Measurements from ENCODE around the gene SERTAD1. TPM values are rescaled to one million over a fixed set of nuclear protein-coding genes. Genes with fewer than 3 reads are reported as not detected.
"Not testable (repeated sequence)": the region's sequence is repeated elsewhere in the genome, so short reads cannot be mapped to it uniquely, and the experiment has no call there.

Gene SERTAD1
- total RNA-seq, 1 donor from 2014 or later, result 3.2 TPM

DNA sequence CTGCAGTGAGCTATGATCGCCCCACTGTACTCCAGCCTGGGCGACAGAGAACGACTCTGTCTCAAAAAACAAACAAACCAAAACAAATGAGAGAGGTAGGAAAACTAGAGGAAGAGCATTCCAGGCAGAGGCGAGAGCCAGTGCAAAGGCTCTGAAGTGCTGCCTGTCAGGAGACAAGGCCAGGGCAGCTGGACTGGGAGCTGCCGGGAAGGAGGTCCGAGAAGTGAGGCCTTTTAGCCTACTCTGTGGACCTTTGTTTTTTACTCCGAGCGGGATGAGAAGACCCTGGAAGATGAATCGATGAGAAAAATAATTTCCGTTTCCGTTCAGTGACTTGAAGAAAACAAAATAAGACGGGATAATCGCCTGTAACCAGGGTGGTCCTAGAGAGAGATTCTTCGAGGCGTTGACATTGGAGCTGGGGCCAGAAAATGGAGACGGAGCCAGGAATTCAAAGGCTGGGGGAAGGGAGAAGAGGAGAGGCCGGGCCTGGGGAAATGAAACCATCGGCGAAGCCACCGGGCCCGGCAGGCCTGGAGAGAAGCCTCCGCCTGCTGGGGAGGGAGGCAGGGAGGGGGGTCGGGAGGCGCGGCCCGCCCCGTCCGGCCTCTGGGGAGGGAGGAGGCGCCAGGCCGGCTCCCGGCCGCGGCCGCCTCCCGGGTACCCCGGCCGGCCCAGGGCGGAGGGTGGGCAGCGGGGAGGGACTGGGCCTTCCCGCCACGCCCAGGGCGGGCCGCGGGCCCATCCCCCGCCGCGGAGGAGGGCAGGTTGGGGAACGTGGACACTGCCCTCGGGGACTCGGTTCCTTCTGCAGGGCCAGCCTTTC is 7.8 kb upstream of the SERTAD1 start:
- TF ChIP-seq CTCF (conservative IDR thresholded peaks at IDR 0.05), result no peak
- peak; percentile 50 for DNase-seq (ENCODE audit: low read depth, low spot score)
- Mint-ChIP-seq H3K27ac (ENCODE audit: unreplicated experiment) (peak overlapping the region; percentile 99), H3K27me3 (ENCODE audit: low read depth) (no peaks in the 10 kb centered on the region), H3K36me3 (ENCODE audit: low read depth) (no peaks in the 10 kb centered on the region), H3K4me1 (peaks cover 12% of the 10 kb centered on the region), H3K9me3 (no peaks in the 10 kb centered on the region), H3K4me3 (peak overlapping the region; percentile 87)

- H3K36me3 Mint-ChIP-seq (ENCODE audit: low read depth); H3K27me3 Mint-ChIP-seq (ENCODE audit: low read depth); H3K9me3 Mint-ChIP-seq; DNase-seq (ENCODE audit: low read depth, low spot score): not testable (repeated sequence)
- Mint-ChIP-seq H3K27ac (ENCODE audit: unreplicated experiment) (peak overlapping the region; percentile 62), H3K4me1 (peaks cover 12% of the 10 kb centered on the region), H3K4me3 (peak overlapping the region; percentile 87)
Measured at GRCh38 chr19:40432760-40433159, 7.0 kb upstream of the SERTAD1 start.

- DNase-seq (ENCODE audit: low read depth, low spot score), result no peak
- peak overlapping the region; percentile 61 for H3K4me3 Mint-ChIP-seq
- H3K4me1 Mint-ChIP-seq, result peaks cover 12% of the 10 kb centered on the region
- no peak for TF ChIP-seq CTCF (conservative IDR thresholded peaks at IDR 0.05)
- H3K36me3 Mint-ChIP-seq (ENCODE audit: low read depth), result no peaks in the 10 kb centered on the region
- no peaks in the 10 kb centered on the region for H3K27me3 Mint-ChIP-seq (ENCODE audit: low read depth)
- no peaks in the 10 kb centered on the region for H3K9me3 Mint-ChIP-seq
- H3K27ac Mint-ChIP-seq (ENCODE audit: unreplicated experiment), result no peak overlapping the region
Measured at GRCh38 chr19:40431698-40432097, 5.9 kb upstream of the SERTAD1 start.

- not testable (repeated sequence) for H3K4me3 Mint-ChIP-seq; H3K36me3 Mint-ChIP-seq (ENCODE audit: low read depth); H3K27me3 Mint-ChIP-seq (ENCODE audit: low read depth); DNase-seq (ENCODE audit: low read depth, low spot score); H3K27ac Mint-ChIP-seq (ENCODE audit: unreplicated experiment); H3K9me3 Mint-ChIP-seq
- peaks cover 21% of the 10 kb centered on the region for H3K4me1 Mint-ChIP-seq
Measured at GRCh38 chr19:40430242-40430641, 4.5 kb upstream of the SERTAD1 start.

GRCh38 chr19:40428197-40428596 is 2.4 kb upstream of the SERTAD1 start:
- peaks cover 23% of the 10 kb centered on the region for H3K4me1 Mint-ChIP-seq
- not testable (repeated sequence) for H3K36me3 Mint-ChIP-seq (ENCODE audit: low read depth); H3K9me3 Mint-ChIP-seq; H3K27ac Mint-ChIP-seq (ENCODE audit: unreplicated experiment); H3K27me3 Mint-ChIP-seq (ENCODE audit: low read depth); DNase-seq (ENCODE audit: low read depth, low spot score)
- peak overlapping the region; percentile 54 for H3K4me3 Mint-ChIP-seq

DNA sequence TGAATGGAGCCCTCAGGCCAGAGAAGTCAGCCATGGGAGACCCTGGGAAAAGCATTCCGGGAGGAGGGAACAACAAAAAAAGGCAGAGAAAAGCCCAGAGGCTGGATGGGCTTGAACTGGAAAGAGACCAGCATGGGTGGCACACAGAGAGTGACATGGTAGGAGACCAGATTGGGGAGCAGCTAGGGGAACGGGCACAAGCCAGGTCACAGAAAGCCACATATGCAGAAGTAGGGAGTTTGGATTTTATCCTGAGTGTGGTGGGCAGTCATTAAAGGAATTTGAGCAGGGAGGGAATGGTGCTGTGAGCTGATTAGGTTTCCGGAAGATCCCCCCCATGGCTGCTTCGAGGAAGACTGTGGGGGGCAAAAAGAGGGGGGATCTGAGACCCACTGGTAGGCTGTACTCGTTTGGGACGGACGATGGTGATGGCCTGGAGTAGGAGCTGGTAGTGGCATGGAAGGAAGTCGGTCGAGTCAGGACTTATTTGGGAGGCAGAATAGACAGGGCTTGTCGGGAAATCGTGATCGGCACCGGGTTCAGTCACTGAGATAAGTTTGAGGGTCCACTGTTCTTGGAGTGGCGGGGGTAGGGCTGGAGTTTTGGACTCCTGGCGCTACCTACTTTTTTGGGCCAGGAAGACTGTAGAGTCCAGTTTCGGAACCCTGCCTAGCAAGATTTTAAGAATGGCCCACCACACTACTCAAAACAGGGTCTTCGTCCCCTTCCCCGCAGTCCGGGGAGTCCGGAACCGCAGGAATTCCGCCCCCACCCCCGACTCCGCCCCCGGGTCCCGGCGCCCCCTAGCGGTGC is 949 bp downstream of the SERTAD1 start:
- no peak for TF ChIP-seq CTCF (conservative IDR thresholded peaks at IDR 0.05)
- Mint-ChIP-seq H3K4me1 (peaks cover 32% of the 10 kb centered on the region), H3K4me3 (peak overlapping the region; percentile 96), H3K27ac (ENCODE audit: unreplicated experiment) (peak overlapping the region; percentile 97), H3K9me3 (no peaks in the 10 kb centered on the region), H3K36me3 (ENCODE audit: low read depth) (no peaks in the 10 kb centered on the region), H3K27me3 (ENCODE audit: low read depth) (no peaks in the 10 kb centered on the region)
- DNase-seq (ENCODE audit: low read depth, low spot score), result no peak

DNA sequence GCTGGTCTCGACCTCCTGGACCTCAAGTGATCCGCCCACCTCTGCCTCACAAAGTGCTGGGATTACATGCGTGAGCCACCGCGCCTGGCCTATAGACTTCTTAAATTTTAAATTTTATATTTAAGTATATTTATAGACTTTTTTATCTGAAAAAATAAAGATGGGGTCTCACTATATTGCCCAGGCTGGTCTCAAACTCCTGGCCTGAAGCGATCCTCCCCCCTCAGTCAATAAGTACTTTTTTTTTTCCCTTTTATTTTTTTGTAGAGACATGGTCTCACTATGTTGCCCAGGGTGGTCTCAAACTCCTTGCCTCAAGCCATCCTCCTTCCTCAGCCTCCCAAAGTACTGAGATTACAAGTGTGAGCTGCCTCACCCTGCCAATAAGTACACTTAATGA is 1.9 kb downstream of the SERTAD1 start:
- H3K27ac Mint-ChIP-seq (ENCODE audit: unreplicated experiment), result no peak overlapping the region
- H3K9me3 Mint-ChIP-seq, result no peaks in the 10 kb centered on the region
- no peak overlapping the region for H3K4me3 Mint-ChIP-seq
- H3K4me1 Mint-ChIP-seq, result peaks cover 36% of the 10 kb centered on the region
- DNase-seq (ENCODE audit: low read depth, low spot score), result no peak
- no peaks in the 10 kb centered on the region for H3K36me3 Mint-ChIP-seq (ENCODE audit: low read depth)
- TF ChIP-seq CTCF (conservative IDR thresholded peaks at IDR 0.05), result no peak
- H3K27me3 Mint-ChIP-seq (ENCODE audit: low read depth), result no peaks in the 10 kb centered on the region
